K562 (cell line): ENCODE results near the gene ZFAND6. TPM values are rescaled to one million over a fixed set of nuclear protein-coding genes. Genes with fewer than 3 reads are reported as not detected.

Source experiments
- ARID2 ChIP-seq: fragments of 450-650 bp; IDR thresholded peaks from 2 replicates; pipeline ENCODE4 v1.6.1; 2017; ENCODE audit warnings: antibody characterized with exemption, mild to moderate bottlenecking
- E2F3 ChIP-seq: fragments of 250-450 bp; sonication (Bioruptor Pico); IDR thresholded peaks from 2 replicates; pipeline ENCODE4 v1.4.0; 2020; ENCODE audit warnings: mild to moderate bottlenecking
- NCOR1 ChIP-seq: fragments of 450-650 bp; IDR thresholded peaks from 2 replicates; pipeline ENCODE4 v1.6.1; 2016; ENCODE audit warnings: mild to moderate bottlenecking, moderate library complexity
- POLR2AphosphoS2 ChIP-seq: IDR thresholded peaks from 2 replicates; pipeline ENCODE4 v1.6.1; 2012; ENCODE audit warnings: low read length, improper control_type of control experiment
- RBM17 ChIP-seq: fragments of 200-400 bp; formaldehyde crosslinking; IDR thresholded peaks from 2 replicates; pipeline ENCODE4 v1.6.1; 2017; ENCODE audit warnings: low read depth, mild to moderate bottlenecking, low read length, borderline replicate concordance
- TEAD2 ChIP-seq: fragments of 450-650 bp; IDR thresholded peaks from 2 replicates; pipeline ENCODE4 v1.6.1; 2016; ENCODE audit warnings: missing genetic modification characterization, control low read depth, missing compliant biosample characterization
- ZFP1 ChIP-seq: fragments of 450-650 bp; formaldehyde crosslinking; IDR thresholded peaks from 2 replicates; pipeline ENCODE4 v1.4.0; 2020; ENCODE audit warnings: mild to moderate bottlenecking, mixed read lengths
- ZKSCAN8 ChIP-seq: fragments of 200-800 bp; sonication (Bioruptor generic); IDR thresholded peaks from 2 replicates; pipeline ENCODE4 v1.6.1; 2016; ENCODE audit warnings: missing genetic modification characterization, missing compliant biosample characterization
- ZNF184 ChIP-seq: sonication (generic); formaldehyde crosslinking; IDR thresholded peaks from 2 replicates; pipeline ENCODE4 v1.5.0; 2020; ENCODE audit warnings: missing genetic modification reagents
- ZNF197 ChIP-seq: fragments of 200-800 bp; sonication (Bioruptor generic); IDR thresholded peaks from 2 replicates; pipeline ENCODE4 v1.6.1; 2016; ENCODE audit warnings: low read depth, missing genetic modification characterization, missing compliant biosample characterization
- polyA plus RNA-seq, 8 experiments: library from polyadenylated mRNA; depleted of rRNA in 4 of 8; stranded (reverse) in 5 of 8; unstranded in 3 of 8; fragments of >200 nt; fragmentation: Nextera tagmentation in 2 of 8; fragmentation: Illumina TruSeq in 1 of 8; extraction: Ambion mirVana in 2 of 8; extraction: Trizol in 1 of 8; gene quantifications; 2 replicates each; pipeline versions ENCODE4 v1.2.1 to v1.2.3, GENCODE V29; 2011 to 2014; ENCODE audit warnings: inconsistent platforms in 1 of 8, missing spikeins in 1 of 8
- total RNA-seq, 7 experiments: library from RNA; depleted of rRNA in 6 of 7; stranded (reverse); fragments of >200 nt in 6 of 7; fragmentation: Illumina TruSeq in 2 of 7; extraction: Trizol in 2 of 7; gene quantifications; 2 replicates each; pipeline versions ENCODE4 v1.2.1 to v1.2.3, GENCODE V29; 2011 to 2021; ENCODE audit warnings: low replicate concordance in 1 of 7
- TF ChIP-seq, protein P1 (sequence below): fragments of 450-650 bp; formaldehyde crosslinking; IDR thresholded peaks from 2 replicates; pipeline ENCODE4 v1.4.0; 2022; ENCODE audit warnings: missing genetic modification characterization
- TF ChIP-seq, protein P2 (sequence below), 2 experiments: fragments of 200-800 bp in 1 of 2; sonication (Bioruptor generic) in 1 of 2; sonication (generic) in 1 of 2; formaldehyde crosslinking in 1 of 2; IDR thresholded peaks in 1 of 2; conservative IDR thresholded peaks in 1 of 2; 2 replicates each; pipeline versions ENCODE4 v1.5.0 to v1.6.1; 2016 to 2020; ENCODE audit warnings: missing compliant biosample characterization in 1 of 2, missing genetic modification characterization in 1 of 2, missing genetic modification reagents in 1 of 2
- TF ChIP-seq, protein P3 (sequence below): fragments of 200-400 bp; formaldehyde crosslinking; IDR thresholded peaks from 2 replicates; pipeline ENCODE4 v1.6.1; 2017; ENCODE audit warnings: mild to moderate bottlenecking, low read depth, low read length, moderate library complexity
- TF ChIP-seq, protein P4 (sequence below): sonication (generic); formaldehyde crosslinking; IDR thresholded peaks from 2 replicates; pipeline ENCODE4 v1.8.0; 2022; ENCODE audit warnings: mild to moderate bottlenecking, missing genetic modification reagents
- TF ChIP-seq, protein P5 (sequence below): fragments of 450-650 bp; IDR thresholded peaks from 2 replicates; pipeline ENCODE4 v1.6.1; 2016; ENCODE audit warnings: low read depth

The ZFAND6 gene
- total and polyA plus RNA-seq, 9 of the 15 experiments (the other 6 are each of a cell fraction or from before 2014, with no cell fraction given): 53.9 to 206 (median 88.9) TPM

DNA sequence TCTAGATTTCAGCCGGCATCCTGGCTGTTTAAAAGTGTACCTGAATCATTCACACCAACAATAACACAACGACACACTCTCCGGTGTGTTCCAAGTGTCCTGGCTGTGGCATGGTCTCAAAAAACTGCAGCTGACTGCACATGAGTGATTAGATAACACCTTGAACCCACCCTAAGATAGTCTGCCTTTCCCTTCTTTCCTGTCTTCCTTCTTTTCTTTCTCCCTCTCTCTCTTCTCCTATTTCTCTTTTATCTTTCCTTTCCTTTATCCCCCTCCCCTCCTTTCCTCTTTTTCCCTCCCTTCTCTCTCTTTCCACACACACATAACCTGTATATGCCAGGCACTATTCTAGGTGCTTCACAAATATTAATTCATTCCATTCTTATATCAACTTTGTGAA lies 92.1 kb downstream of the ZFAND6 start (continued):
- TF ChIP-seq, protein P1, sequence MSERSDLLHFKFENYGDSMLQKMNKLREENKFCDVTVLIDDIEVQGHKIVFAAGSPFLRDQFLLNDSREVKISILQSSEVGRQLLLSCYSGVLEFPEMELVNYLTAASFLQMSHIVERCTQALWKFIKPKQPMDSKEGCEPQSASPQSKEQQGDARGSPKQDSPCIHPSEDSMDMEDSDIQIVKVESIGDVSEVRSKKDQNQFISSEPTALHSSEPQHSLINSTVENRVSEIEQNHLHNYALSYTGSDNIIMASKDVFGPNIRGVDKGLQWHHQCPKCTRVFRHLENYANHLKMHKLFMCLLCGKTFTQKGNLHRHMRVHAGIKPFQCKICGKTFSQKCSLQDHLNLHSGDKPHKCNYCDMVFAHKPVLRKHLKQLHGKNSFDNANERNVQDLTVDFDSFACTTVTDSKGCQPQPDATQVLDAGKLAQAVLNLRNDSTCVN (CRISPR knock-in tag): peak; percentile 27; the same call in 1 of the 2 replicates
- TF ChIP-seq, protein P2, sequence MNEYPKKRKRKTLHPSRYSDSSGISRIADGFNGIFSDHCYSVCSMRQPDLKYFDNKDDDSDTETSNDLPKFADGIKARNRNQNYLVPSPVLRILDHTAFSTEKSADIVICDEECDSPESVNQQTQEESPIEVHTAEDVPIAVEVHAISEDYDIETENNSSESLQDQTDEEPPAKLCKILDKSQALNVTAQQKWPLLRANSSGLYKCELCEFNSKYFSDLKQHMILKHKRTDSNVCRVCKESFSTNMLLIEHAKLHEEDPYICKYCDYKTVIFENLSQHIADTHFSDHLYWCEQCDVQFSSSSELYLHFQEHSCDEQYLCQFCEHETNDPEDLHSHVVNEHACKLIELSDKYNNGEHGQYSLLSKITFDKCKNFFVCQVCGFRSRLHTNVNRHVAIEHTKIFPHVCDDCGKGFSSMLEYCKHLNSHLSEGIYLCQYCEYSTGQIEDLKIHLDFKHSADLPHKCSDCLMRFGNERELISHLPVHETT (CRISPR knock-in tag; conservative IDR thresholded peaks at IDR 0.05 in 1 of 2, IDR thresholded peaks at IDR 0.05 in 1 of 2): no peak
- TF ChIP-seq POLR2AphosphoS2: no peak
- TF ChIP-seq TEAD2 (tag): no peak
- no peak for TF ChIP-seq ZKSCAN8 (CRISPR knock-in tag)
- peak; percentile 25; the same call in 1 of the 2 replicates for TF ChIP-seq NCOR1
- TF ChIP-seq, protein P3, sequence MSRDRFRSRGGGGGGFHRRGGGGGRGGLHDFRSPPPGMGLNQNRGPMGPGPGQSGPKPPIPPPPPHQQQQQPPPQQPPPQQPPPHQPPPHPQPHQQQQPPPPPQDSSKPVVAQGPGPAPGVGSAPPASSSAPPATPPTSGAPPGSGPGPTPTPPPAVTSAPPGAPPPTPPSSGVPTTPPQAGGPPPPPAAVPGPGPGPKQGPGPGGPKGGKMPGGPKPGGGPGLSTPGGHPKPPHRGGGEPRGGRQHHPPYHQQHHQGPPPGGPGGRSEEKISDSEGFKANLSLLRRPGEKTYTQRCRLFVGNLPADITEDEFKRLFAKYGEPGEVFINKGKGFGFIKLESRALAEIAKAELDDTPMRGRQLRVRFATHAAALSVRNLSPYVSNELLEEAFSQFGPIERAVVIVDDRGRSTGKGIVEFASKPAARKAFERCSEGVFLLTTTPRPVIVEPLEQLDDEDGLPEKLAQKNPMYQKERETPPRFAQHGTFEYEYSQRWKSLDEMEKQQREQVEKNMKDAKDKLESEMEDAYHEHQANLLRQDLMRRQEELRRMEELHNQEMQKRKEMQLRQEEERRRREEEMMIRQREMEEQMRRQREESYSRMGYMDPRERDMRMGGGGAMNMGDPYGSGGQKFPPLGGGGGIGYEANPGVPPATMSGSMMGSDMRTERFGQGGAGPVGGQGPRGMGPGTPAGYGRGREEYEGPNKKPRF: no peak
- no peak for TF ChIP-seq E2F3 (CRISPR knock-in tag)
- no peak for TF ChIP-seq ZNF184 (CRISPR knock-in tag)
- no peak for TF ChIP-seq ZNF197 (CRISPR knock-in tag)
- TF ChIP-seq ARID2: no peak
- TF ChIP-seq, protein P4, sequence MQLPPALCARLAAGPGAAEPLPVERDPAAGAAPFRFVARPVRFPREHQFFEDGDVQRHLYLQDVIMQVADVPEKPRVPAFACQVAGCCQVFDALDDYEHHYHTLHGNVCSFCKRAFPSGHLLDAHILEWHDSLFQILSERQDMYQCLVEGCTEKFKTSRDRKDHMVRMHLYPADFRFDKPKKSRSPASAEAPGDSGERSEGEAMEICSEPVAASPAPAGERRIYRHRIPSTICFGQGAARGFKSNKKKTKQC: no peak
- TF ChIP-seq RBM17: no peak
- TF ChIP-seq, protein P5, sequence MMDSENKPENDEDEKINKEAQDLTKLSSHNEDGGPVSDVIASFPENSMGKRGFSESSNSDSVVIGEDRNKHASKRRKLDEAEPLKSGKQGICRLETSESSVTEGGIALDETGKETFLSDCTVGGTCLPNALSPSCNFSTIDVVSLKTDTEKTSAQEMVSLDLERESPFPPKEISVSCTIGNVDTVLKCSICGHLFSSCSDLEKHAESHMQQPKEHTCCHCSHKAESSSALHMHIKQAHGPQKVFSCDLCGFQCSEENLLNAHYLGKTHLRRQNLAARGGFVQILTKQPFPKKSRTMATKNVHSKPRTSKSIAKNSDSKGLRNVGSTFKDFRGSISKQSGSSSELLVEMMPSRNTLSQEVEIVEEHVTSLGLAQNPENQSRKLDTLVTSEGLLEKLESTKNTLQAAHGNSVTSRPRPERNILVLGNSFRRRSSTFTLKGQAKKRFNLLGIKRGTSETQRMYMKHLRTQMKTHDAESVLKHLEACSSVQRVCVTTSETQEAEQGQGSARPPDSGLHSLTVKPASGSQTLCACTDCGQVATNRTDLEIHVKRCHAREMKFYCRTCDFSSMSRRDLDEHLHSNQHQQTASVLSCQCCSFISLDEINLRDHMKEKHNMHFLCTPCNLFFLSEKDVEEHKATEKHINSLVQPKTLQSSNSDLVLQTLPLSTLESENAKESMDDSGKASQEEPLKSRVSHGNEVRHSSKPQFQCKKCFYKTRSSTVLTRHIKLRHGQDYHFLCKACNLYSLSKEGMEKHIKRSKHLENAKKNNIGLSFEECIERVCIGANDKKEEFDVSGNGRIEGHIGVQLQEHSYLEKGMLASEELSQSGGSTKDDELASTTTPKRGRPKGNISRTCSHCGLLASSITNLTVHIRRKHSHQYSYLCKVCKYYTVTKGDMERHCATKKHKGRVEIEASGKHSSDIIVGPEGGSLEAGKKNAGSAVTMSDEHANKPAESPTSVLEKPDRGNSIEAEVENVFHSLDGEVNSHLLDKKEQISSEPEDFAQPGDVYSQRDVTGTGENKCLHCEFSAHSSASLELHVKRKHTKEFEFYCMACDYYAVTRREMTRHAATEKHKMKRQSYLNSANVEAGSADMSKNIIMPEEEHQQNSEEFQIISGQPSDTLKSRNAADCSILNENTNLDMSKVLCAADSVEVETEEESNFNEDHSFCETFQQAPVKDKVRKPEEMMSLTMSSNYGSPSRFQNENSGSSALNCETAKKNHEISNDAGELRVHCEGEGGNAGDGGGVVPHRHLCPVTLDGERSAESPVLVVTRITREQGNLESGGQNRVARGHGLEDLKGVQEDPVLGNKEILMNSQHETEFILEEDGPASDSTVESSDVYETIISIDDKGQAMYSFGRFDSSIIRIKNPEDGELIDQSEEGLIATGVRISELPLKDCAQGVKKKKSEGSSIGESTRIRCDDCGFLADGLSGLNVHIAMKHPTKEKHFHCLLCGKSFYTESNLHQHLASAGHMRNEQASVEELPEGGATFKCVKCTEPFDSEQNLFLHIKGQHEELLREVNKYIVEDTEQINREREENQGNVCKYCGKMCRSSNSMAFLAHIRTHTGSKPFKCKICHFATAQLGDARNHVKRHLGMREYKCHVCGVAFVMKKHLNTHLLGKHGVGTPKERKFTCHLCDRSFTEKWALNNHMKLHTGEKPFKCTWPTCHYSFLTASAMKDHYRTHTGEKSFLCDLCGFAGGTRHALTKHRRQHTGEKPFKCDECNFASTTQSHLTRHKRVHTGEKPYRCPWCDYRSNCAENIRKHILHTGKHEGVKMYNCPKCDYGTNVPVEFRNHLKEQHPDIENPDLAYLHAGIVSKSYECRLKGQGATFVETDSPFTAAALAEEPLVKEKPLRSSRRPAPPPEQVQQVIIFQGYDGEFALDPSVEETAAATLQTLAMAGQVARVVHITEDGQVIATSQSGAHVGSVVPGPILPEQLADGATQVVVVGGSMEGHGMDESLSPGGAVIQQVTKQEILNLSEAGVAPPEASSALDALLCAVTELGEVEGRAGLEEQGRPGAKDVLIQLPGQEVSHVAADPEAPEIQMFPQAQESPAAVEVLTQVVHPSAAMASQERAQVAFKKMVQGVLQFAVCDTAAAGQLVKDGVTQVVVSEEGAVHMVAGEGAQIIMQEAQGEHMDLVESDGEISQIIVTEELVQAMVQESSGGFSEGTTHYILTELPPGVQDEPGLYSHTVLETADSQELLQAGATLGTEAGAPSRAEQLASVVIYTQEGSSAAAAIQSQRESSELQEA: no peak
- no peak for TF ChIP-seq ZFP1 (CRISPR knock-in tag)
